NCI-H748 (cell line): ENCODE measurements around the gene CENPX.

ENCODE experiments used
- DNase-seq: peaks from one replicate; lab custom pipeline; 2025; ENCODE audit not compliant: unreplicated experiment; lab: John Stamatoyannopoulos, UW

Gene CENPX

DNA sequence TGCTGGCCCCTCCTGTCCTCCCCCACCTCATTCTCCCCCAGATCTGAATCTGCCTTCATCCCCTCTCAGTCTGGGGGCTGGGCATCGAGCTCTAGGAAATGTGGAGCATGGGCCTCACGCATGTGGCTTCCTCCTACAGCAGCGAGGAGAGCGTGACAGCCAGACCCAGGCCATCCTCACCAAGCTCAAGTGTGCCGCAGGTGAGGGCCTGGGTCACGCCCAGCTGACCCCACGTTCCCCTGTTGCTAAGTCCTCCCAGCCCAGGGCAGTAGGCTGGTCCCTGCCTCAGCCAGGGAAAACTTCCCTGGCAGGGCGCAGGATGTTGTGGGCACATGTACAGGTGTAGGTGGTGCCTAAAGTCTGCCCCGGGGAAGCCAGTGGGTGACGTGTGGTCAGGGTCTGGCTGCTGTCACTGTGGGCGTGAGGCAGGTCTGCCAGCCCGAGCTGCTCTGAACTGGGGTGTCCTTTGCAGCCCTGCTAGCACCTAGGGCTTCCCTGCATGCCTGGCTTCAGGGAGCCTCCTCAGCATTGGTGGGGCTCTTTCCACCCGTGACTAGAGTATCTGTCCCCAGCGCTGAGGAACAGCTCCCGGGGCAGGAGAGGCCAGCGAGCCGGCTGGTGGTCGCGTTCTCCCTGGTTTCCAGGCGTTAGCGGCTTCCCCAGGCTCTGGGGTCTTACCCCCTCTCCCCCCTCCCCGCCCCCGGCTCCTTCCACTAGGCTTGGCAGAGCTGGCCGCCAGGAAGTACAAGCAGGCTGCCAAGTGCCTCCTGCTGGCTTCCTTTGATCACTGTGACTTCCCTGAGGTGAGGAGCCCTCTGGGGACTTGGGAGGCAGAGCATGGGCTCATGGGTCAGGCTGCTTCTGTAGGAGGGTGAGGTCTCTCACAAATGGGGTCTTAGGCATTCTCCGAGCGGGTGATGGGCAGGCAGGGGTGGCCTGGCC lies 32.6 kb upstream of the CENPX start:
- no peak for DNase-seq

DNA sequence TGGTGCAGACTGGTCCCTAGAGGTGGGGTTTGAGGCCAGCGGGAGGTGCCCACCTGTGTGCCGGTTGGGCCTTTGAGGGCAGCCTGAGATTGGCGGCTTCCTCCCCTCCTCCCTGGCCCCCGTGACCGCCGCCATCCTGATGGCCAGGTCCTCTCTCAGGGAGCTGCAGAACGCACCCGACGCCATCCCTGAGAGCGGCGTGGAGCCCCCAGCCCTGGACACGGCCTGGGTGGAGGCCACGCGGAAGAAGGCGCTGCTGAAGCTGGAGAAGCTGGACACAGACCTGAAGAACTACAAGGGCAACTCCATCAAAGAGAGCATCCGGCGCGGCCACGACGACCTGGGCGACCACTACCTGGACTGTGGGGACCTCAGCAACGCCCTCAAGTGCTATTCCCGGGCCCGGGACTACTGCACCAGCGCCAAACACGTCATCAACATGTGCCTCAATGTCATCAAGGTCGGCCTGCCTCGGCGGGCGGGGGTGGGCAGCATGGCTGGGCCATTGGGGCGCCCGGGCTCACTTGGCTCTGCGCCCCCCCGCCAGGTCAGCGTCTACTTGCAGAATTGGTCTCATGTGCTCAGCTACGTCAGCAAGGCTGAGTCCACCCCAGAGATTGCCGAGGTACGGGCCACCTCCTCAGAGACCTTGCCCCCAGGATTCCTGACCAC lies 31.8 kb upstream of the CENPX start:
- DNase-seq = no peak

DNA sequence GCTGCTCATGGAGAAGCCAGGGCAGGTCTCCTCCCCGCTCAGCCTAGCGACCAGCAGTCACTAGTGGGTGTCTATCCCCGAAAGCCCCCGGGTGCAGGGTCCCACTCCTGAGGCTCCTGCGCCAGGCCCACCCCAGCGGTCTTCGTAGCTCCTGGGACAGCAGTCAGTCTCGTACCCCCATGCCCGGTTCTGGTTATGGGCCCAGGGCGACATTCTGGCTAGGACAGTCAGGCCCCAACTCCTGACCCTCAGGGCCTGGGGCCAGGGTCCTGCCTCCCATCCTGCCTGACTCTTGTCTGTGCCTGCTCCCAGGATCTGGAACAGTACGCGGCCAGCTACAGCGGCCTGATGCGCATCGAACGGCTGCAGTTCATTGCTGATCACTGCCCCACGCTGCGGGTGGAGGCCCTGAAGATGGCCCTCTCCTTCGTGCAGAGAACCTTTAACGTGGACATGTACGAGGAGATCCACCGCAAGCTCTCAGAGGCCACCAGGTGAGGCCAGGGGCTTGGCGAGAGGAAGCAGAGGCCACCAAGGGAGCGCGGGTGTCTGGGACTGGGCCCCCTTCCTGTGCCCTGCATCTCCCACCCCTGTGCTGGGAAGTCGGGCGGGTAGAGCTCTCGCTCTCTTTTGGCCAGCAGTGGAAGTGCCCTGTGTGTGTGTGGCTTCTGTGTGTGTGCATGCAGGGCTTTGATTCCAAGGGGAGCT lies 31.0 kb upstream of the CENPX start:
- DNase-seq = no peak

DNA sequence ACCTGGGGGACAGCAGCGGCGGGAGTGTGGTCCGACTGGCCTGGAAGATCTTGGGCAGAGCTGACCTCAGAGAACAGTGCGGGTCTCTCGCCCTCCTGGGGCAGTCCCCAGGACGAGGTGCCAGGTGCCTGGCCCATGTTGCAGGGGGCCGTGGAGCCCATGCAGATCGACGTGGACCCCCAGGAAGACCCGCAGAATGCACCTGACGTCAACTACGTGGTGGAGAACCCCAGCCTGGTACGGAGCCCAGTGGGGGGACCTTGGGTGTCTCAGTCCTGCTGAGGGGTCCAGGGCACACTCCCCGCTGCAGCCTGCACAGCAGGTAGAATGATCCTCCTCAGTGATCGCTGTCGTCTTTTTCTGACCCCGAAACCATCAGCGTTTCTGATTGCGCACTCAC lies 30.5 kb upstream of the CENPX start:
- DNase-seq = no peak

DNA sequence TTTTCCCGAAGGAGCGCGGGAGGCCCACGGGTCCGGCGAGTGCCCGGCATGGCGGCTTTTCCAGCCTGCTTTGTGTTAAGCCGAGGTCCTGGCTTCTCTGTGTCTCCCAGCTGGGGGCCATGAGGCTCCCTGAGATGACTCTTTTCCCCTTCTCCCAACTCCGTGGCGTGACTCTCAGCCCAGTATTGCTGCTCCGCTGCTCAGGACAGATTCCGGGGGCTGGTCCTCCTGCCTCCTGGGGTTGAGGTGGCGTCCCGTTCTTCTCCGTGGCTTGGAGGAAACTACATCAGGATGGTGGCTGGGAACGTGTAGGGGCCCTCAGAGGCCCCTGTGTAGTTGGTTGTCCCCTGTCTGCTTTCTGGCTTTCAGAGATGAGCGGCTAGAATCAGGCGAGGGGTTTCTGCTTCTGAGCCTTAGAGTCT lies 30.0 kb upstream of the CENPX start:
- DNase-seq = no peak

DNA sequence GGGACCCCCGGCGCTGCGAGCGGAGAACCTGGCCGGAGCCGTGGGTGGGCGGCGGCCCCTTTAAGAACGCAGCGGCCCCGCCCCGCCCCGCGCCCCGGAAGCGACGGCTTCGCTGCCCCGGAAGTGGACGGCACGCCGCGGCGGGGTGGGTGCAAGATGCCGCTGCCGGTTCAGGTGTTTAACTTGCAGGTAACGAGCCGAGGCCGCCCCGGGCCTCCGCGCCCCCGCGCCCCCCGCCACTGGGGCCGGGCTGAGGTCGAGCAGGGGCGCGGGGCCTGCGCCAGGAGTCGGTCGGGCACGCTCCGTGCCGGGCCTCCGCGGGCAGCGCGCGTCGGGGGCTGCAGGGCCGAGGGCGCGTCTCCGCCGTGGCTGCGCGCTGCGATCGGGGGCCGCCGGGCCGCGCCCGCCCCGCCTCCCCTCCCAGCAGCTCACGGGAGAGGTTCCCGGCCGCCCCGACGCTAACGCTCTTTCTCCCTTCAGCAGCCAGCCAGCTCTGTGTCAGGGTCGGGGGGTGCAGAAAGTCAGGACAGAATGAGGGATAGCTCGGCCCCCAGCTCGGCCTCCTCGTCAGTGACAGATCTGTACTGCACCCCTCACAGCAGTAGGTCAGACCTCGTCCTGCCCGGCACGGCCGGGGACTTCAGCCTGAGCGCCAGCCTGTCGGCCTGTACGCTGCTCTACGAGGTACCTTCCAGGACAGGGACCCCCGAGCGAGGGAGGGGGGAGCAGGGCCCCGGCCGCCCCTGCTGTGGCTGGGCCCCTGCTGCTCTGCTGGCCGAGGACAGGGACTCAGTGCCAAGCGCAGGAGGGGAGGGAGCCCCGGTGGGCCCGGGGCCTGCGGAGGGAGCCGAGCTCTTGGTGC lies 29.3 kb upstream of the CENPX start, which contains the start of the genes GPS1 and RFNG:
GPS1 (plus strand) TSS at position 123 of the 862 bp plus-strand sequence; CDS start at position 157, 34 bp downstream.
RFNG (minus strand) TSS at position 36 of the 862 bp plus-strand sequence. CDS start 45 bp downstream, outside the sequence.
- DNase-seq = peak; percentile 72

DNA sequence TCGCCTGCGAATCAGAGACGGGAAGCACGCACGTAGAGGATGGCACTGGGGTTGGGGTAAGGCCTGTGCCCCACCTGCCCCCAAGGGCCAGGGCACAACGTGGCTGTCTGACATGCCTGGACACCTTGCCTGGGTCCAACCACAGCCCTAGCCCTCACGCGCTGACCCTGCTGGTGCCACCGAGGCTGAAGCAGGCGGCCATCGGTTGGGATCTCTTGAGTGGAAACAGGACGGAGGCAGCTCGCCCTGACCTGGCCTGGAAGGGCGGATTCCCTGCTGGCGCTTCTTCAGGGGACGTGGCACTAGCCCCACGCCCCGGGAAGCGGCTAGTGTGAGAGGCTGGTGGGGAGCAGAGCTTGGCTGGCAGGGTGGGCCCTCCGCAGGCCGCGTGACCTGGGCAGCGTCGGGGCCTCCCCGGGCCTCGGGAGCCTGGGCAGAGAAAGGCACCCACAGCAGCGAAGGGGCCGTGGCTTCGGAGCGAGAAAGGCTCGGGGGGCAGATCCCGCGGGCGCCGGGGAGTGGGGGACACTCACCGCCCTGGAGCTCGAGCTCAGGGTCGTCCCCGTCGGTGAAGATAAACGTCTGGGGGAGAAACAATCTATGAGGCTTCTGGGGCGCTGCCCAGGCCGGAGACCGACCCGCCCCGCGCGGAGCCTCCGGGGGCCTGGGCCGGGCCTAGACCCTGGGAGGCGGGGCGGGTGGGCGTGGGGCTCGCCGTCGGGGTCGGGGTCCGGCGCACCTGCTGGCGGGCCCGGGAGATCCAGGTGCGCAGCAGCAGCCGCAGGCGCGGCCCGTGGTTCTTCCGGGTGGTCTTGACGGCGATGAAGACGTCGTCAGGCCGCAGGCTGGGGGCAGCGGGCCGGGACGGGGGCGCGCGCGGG lies 28.3 kb upstream of the CENPX start:
- DNase-seq = peak; percentile 37

DNA sequence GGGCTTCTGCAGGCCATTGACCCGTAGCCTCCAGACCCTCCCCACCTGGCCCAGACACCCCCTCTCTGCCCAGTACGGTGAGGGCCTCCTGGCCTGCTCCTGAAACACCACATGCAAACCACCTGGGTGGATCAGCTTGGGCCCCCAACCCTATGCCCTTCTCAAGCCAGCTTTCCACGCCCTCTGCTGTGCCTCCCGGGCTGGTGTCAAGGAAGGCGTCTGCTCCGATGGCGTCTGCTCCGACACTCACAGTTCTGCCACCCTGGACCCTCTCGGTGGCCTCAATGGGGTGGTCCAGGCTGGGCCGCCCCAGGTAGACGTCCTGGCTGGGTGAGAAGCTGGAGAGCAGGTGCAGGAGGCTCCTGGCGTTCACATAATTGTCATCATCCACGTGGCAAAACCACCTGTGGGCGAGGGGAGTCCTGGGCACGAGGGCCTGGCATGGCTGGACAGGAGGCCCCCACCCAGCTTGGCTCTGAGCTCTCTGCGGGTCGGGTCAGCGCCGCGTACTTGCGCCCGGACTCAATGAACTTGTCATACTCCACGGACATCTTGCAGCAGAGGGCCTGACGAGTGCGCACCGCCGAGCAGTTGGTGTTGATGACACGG lies 27.6 kb upstream of the CENPX start:
- no peak for DNase-seq

DNA sequence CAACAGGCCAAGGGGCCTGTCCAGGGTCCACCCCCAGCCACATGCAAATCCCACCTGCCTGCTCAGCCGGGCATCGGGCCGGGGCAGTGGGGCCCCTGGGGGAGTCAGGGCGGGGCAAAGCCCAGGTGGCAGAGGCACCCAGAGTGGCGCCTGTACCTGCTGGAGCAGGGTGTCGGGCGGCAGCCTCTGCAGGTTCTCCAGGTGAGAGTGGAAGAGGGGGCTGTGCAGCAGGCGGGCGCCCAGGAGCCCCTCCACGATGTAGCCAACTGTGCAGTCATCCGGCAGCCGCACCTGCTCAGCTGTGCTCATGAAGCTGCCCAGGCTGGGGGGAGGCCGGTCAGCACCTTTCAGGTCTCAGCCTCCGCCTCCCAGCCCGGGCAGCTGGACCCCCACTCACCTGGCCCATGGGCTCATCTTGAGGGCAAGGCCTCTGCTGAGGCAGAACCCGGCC lies 26.9 kb upstream of the CENPX start:
- no peak for DNase-seq

DNA sequence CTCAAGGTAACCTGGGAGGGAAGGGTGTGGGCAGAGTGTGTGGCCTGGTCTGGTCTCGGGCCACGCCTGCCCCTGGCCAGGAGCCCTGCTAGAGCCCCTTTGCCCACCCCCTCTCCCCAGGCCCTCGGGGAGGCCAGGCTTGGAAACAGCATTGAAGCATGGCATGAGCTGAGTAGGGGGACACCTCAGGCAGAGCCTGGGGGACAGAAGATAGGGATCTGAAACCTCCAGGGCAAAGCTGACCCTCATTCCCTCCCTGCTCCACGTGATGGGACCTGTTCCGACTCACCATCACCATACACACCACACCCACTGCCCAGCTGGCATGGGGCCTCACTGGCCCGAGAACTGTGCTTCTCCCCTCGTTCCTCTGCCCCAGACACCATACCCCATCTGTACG lies 26.4 kb upstream of the CENPX start:
- no peak for DNase-seq

DNA sequence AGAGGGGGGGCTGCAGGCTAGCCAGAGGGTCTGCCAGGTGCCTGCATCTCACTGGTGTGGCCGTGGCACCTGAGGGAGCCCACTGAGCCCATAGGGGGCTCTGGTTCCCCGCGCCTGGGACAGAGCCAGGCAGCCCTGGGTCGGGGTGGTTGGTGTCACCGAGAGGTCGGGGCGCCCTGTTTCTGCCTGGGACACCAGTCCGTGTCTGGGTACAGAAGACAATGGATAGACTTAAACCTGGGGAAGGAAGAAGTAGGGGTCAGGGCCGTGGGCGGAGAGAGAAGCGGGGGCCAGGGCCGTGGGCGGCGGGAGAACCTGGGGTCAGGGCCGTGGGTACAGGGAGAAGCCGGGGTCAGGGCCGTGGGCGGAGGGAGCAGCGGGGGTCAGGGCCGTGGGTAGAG lies 25.9 kb upstream of the CENPX start:
- no peak for DNase-seq

DNA sequence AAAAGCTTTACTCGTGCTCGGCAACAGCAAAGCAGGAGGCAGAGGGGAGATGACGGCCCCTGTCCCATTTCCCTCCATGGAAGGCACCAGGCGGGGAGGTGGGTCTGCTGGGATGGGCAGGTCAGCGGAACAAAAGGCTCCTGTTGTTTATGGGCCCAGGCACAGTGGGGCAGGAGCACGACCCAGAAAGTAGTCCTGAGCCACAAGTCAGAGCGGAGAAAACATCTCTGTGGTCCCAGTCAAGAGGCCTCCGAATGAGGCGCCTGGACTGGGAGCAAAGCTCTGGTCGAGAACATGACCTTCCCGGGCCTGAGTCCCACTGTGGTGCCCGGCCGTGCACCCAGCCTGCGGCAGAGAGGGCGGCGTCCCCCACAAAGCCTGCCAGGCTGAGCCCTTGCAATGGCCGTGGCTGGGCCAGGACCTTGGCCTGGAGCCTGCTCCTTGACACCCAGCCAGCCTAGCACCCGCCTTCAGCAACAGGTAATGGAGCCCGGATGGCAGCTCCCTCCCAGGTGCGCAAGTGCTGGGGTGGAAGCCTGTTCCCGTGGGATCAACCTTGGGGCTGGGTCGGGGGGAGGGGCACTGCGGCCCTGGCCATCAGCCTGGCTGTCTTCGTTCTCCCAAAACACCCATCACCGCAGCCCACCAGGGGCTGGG lies 25.4 kb upstream of the CENPX start:
- DNase-seq = no peak

DNA sequence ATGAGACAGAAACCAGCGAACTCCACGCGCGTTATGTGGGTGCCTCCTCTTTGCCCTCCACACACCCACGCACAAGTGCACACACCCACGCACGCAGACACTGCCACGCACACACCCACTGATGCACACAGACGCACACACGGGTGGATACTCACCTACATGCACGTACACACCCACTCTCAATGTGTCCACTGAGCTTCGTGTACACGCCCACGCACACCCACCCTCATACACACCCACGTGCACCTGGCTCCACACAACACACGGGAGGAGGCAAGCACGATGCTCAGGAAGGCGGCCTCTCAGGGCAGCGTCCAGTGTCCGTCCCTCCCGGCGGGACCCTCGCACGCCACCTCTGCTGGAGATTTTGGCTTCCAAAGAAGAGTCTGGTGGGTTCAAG lies 24.7 kb upstream of the CENPX start:
- DNase-seq = no peak

DNA sequence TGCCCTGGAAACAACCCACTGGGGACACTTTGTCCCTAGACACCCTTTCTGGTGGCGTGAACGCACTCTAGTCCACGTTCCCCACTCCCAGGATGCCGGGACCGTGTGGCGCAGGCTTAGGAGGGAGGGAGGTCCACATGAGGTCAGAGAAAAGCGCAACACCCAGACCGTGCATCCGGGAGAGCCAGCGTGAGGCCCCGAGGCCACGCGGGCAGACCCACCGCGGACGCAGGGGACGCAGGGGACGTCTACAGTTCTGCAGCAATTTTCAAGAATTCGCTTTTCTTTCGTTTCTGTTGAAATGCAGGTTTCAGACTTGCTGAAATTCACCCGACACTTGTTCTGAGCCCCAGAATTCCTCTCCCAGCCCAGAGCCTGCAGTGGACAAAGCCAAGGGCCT lies 24.2 kb upstream of the CENPX start:
- no peak for DNase-seq

DNA sequence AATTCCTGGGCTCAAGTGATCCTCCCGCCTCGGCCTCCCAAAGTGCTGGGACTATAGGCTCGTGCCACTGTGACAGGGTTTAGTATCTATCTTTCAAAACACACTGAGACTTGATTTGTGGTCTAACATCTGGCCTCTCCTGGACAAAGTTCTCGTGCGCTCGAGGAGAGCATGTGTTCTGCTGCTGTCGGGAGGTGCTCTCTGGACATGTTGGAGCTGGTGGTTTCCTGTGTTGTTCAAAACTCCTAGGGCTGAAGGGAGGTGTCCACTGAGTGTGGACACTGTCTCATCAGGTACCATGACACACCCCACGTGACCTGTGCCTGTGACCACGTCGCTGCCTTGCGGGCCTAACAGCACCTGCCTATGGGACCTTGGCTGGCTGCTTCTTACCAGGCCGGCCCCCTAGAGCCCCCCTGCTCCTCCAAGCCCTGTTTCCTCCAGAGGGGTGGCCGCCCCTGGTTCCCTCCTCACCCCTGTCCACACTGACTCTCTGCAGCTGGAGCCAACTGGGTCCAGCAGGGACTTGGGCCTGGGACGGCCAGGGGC lies 23.3 kb upstream of the CENPX start:
- DNase-seq = no peak

DNA sequence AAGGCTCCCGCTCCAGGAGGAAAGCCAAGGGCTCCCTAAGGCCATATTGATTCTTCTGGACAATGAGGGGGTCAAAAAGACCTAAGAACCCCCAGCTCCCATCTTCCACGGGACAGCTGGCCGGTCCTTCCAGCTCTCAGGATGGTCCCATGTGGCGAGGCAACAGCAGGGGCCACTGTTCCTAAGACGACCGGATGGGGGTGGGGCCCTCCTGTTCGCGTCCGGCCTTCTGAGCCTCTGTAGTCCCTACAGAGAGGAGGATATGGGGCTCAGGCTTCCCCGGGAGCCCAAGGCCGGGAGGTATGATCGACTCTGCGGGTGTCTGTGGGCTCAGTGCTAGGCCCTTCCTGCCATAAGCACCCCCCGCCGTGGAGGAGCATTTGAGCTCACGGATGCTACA lies 20.8 kb upstream of the CENPX start:
- DNase-seq = no peak

DNA sequence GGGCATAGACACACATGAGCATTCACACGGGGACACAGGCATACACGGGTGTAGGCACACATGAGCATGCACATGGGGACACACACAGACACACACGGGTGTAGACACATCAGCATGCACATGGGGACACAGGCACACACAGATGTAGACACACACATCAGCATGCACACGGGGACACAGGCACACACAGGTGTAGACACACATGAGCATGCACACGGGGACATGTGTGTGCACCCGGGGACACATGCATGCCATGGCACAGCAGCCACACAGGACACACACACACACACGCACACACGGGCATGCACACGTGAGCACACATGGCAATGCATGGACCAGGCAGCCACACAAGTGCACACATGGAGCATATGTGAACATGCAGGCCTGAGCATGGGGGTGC lies 20.0 kb upstream of the CENPX start:
- DNase-seq = no peak

DNA sequence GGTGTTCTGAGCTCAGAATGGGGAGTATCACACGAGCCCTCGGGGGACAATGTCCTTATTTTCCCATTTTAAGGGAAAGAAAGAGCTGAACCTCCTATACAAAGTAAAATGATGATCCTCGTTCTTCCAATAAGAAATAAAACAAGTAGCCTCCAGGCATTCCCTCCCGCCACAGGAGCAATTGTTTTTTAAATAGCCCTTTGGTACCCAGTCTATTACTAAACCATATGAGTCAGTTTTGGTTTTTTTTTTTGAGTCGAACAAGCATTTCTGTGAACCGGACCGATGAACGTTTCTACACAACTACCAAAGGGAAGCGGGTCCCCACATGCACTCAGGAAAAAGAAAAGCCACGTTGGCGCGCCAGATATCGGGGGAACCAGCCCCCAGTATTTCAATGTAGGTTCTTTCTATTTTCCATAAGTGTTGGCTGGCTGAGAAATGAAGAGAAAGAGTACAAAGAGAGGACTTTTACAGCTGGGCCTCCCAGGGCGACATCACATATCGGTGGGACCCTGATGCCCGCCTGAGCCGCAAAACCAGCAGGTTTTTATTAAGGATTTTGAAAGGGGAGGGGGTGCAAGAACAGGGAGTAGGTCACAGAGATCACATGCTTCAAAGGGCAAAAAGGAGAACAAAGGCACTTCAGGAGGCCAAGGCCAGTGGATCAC lies 18.6 kb upstream of the CENPX start:
- no peak for DNase-seq
